B cell (primary cell): ENCODE data around the gene MYL11. TPM values are rescaled to one million over a fixed set of nuclear protein-coding genes. Genes with fewer than 3 reads are reported as not detected.

Experiments used
- ATAC-seq: fragments of 200-7000 bp; cut with Tn5 transposase; one replicate; pipeline ENCODE4 v1.10.0; 2021; ENCODE audit warnings: low read depth, mild to moderate bottlenecking, moderate number of reproducible peaks, moderate library complexity
- CTCF ChIA-PET: fragments of 350-600 bp; sonication (Branson Sonifier 250); formaldehyde crosslinking; loops from one replicate; lab custom pipeline; 2021; ENCODE audit warnings: antibody characterized with exemption, inconsistent platforms; lab: Charles Lee
- POLR2A ChIA-PET: fragments of 350-600 bp; sonication (Branson Sonifier 250); formaldehyde crosslinking; loops from one replicate; lab custom pipeline; 2021; ENCODE audit warnings: antibody characterized with exemption; lab: Charles Lee
- DNase-seq: peaks from one replicate; pipeline ENCODE4 v3.0.0; 2013
- H2AFZ ChIP-seq: 2 replicates; pipeline ENCODE4 v1.6.1; 2012; ENCODE audit warnings: mild to moderate bottlenecking, low read depth, low read length; ENCODE audit not compliant: insufficient read depth, poor library complexity, severe bottlenecking
- H3K27ac ChIP-seq, 2 donors: 1 replicate in 1 of 2; 2 replicates in 1 of 2; pipeline ENCODE4 v1.5.1; 2012 to 2013; ENCODE audit warnings: low read length in 2 of 2, mild to moderate bottlenecking in 2 of 2, moderate library complexity in 1 of 2
- H3K27me3 ChIP-seq, 4 experiments: fragments of 200-600 bp in 1 of 4; sonication (generic) in 1 of 4; replicated peaks in 1 of 4; 1 replicate in 2 of 4; 2 replicates in 2 of 4; pipeline versions ENCODE4 v1.6.1 to v1.7.0; 2013 to 2016; ENCODE audit warnings: low read length in 3 of 4, mild to moderate bottlenecking in 2 of 4, mixed read lengths in 1 of 4, moderate library complexity in 1 of 4; ENCODE audit not compliant: insufficient read depth in 4 of 4, control insufficient read depth in 3 of 4; ENCODE audit errors: control extremely low read depth in 1 of 4
- H3K36me3 ChIP-seq, 2 experiments: replicated peaks in 1 of 2; 1 replicate in 1 of 2; 2 replicates in 1 of 2; pipeline versions ENCODE4 v1.6.1 to v1.7.1; 2013; ENCODE audit warnings: low read length in 1 of 2; ENCODE audit not compliant: insufficient read depth in 2 of 2, control insufficient read depth in 1 of 2; ENCODE audit errors: control extremely low read depth in 1 of 2, extremely low read depth in 1 of 2
- H3K4me1 ChIP-seq, 2 donors: fragments of 200-600 bp in 1 of 2; sonication (generic) in 1 of 2; 1 replicate in 1 of 2; 2 replicates in 1 of 2; pipeline versions ENCODE4 v1.5.1 to v1.6.1; 2013 to 2017; ENCODE audit warnings: low read length in 2 of 2; ENCODE audit not compliant: control insufficient read depth in 2 of 2, insufficient read depth in 2 of 2
- H3K4me2 ChIP-seq: replicated peaks from 2 replicates; pipeline ENCODE3; 2012; ENCODE audit warnings: mild to moderate bottlenecking, low read depth, low read length; ENCODE audit not compliant: poor library complexity, severe bottlenecking
- H3K4me3 ChIP-seq, 5 experiments: fragments of 200-600 bp in 1 of 5; sonication (generic) in 1 of 5; 1 replicate in 3 of 5; 2 replicates in 2 of 5; pipeline versions ENCODE4 v1.5.1 to v1.7.0; 2011 to 2016; ENCODE audit warnings: low read length in 4 of 5, mild to moderate bottlenecking in 4 of 5, low read depth in 2 of 5, control low read depth in 1 of 5, moderate library complexity in 1 of 5; ENCODE audit not compliant: insufficient read depth in 1 of 5; ENCODE audit errors: control extremely low read depth in 1 of 5, extremely low read depth in 1 of 5
- H3K79me2 ChIP-seq: fragments of 200-600 bp; sonication (generic); one replicate; pipeline ENCODE4 v1.6.0; 2016; ENCODE audit warnings: low read length; ENCODE audit not compliant: control insufficient read depth, insufficient read depth
- H3K9ac ChIP-seq: fragments of 200-600 bp; sonication (generic); 2 replicates; pipeline ENCODE4 v1.6.1; 2017; ENCODE audit warnings: mild to moderate bottlenecking, low read length, moderate library complexity
- H3K9me3 ChIP-seq, 3 donors: one replicate each; pipeline versions ENCODE4 v1.6.1 to v1.7.1; 2013; ENCODE audit warnings: low read length in 2 of 3; ENCODE audit not compliant: control insufficient read depth in 2 of 3, insufficient read depth in 1 of 3; ENCODE audit errors: control extremely low read depth in 1 of 3
- H4K20me1 ChIP-seq: 2 replicates; pipeline ENCODE4 v1.6.0; 2012; ENCODE audit warnings: mild to moderate bottlenecking, low read length; ENCODE audit not compliant: insufficient read depth, control insufficient read depth, poor library complexity, severe bottlenecking
- H3K27ac Mint-ChIP-seq: one replicate; pipeline ENCODE4 v1.8.0; 2021; ENCODE audit warnings: mixed read lengths
- H3K27me3 Mint-ChIP-seq: one replicate; pipeline ENCODE4 v1.8.0; 2021; ENCODE audit warnings: mixed read lengths
- H3K4me1 Mint-ChIP-seq: one replicate; pipeline ENCODE4 v1.8.0; 2021; ENCODE audit warnings: mixed read lengths
- H3K4me3 Mint-ChIP-seq: one replicate; pipeline ENCODE4 v1.8.0; 2021; ENCODE audit warnings: mixed read lengths
- H3K9me3 Mint-ChIP-seq: one replicate; pipeline ENCODE4 v1.8.0; 2022; ENCODE audit warnings: mixed read lengths; ENCODE audit not compliant: insufficient read depth
- CTCF ChIP-seq: fragments of 200-600 bp; IDR thresholded peaks from one replicate; pipeline ENCODE4 v1.8.0; 2022; ENCODE audit warnings: antibody characterized with exemption, mild to moderate bottlenecking
- EZH2 ChIP-seq: IDR thresholded peaks from 2 replicates; pipeline ENCODE4 v1.6.1; 2012; ENCODE audit warnings: borderline replicate concordance, low read depth, mild to moderate bottlenecking, moderate library complexity, low read length; ENCODE audit not compliant: insufficient read depth, poor library complexity, severe bottlenecking
- WGBS: methylation state at CpG from one replicate; pipeline ENCODE4 v1.1.5; 2013; ENCODE audit warnings: missing lambda C conversion rate; ENCODE audit not compliant: insufficient coverage; 5-methylcytosine and 5-hydroxymethylcytosine counted together
- intact Hi-C: fragments of 100-400 bp; cut with micrococcal nuclease; formaldehyde crosslinking; loops from one replicate; pipeline ENCODE4 v1.10.0; 2022
- polyA plus RNA-seq: library from polyadenylated mRNA; depleted of rRNA; stranded (reverse); fragments of >200 nt; gene quantifications from 2 replicates; pipeline ENCODE4 v1.2.3, GENCODE V29; 2012
- total RNA-seq, 2 donors: library from RNA; stranded (reverse); fragments of 120-200 nt in 1 of 2; gene quantifications; 1 replicate in 1 of 2; 2 replicates in 1 of 2; pipeline versions ENCODE4 v1.2.3 to v1.2.4, GENCODE V29; 2013 to 2022

The MYL11 gene
- total and polyA plus RNA-seq, 2 donors (not counting 1 experiment from before 2014, with no cell fraction given) = 3.6 TPM; not detected in 1

GRCh38 chr16:30358990-30359870 is 15.4 kb upstream of the MYL11 start:
- H3K9ac ChIP-seq = no peak overlapping the region
- Mint-ChIP-seq H3K4me1 (peaks cover 16% of the 10 kb centered on the region), H3K27me3 (no peaks in the 10 kb centered on the region), H3K27ac (no peak overlapping the region), H3K9me3 (no peaks in the 10 kb centered on the region), H3K4me3 (no peak overlapping the region)
- H4K20me1 ChIP-seq = peaks cover 4% of the 10 kb centered on the region
- TF ChIP-seq EZH2 = no peak
- no peak for TF ChIP-seq CTCF
- 97% methylated on average over 26 of the region's 28 CpGs for WGBS
- intact Hi-C loops = no loop called here
- H3K27me3 ChIP-seq = no peaks in the 10 kb centered on the region
- H3K27ac ChIP-seq = no peak overlapping the region
- ChIA-PET POLR2A (no interaction called here), CTCF (interaction anchor here (0.6 kb wide), 2 partner anchors 10 to 526 kb away, joined by 4 to 6 read pairs; no protein-coding TSS in a partner anchor)
- H3K9me3 ChIP-seq = no peaks in the 10 kb centered on the region
- H3K4me3 ChIP-seq = no peak overlapping the region
- peaks cover 12 to 18% of the 10 kb centered on the region in 2 donors for H3K4me1 ChIP-seq
- ATAC-seq = no peak
- H2AFZ ChIP-seq = no peak overlapping the region
- peaks cover 42% of the 10 kb centered on the region for H3K79me2 ChIP-seq
- H3K4me2 ChIP-seq = no peak overlapping the region
- peaks cover 0 to 43% of the 10 kb centered on the region in 2 experiments for H3K36me3 ChIP-seq
- DNase-seq = peak; percentile 6

GRCh38 chr16:30359871-30360170 is 14.8 kb upstream of the MYL11 start:
- Mint-ChIP-seq H3K27ac (no peak overlapping the region), H3K9me3 (no peaks in the 10 kb centered on the region), H3K4me3 (no peak overlapping the region), H3K27me3 (no peaks in the 10 kb centered on the region), H3K4me1 (peaks cover 12% of the 10 kb centered on the region)
- peaks cover 5% of the 10 kb centered on the region for H4K20me1 ChIP-seq
- CTCF ChIA-PET = interaction anchor here (0.6 kb wide), 1 partner anchor 527 kb away, joined by 6 read pairs; no protein-coding TSS in a partner anchor
- no peaks in the 10 kb centered on the region for H3K27me3 ChIP-seq
- H2AFZ ChIP-seq = no peak overlapping the region
- peaks cover 42% of the 10 kb centered on the region for H3K79me2 ChIP-seq
- no peak overlapping the region for H3K9ac ChIP-seq
- no peak overlapping the region for H3K4me3 ChIP-seq
- ATAC-seq = no peak
- no peaks in the 10 kb centered on the region for H3K9me3 ChIP-seq
- intact Hi-C loops = no loop called here
- peaks cover 0 to 48% of the 10 kb centered on the region in 2 experiments for H3K36me3 ChIP-seq
- 100% methylated on average over 5 of the region's 6 CpGs for WGBS
- TF ChIP-seq EZH2 = no peak
- TF ChIP-seq CTCF = no peak
- H3K4me1 ChIP-seq = peaks cover 8 to 13% of the 10 kb centered on the region in 2 donors
- DNase-seq = peak; percentile 3
- no peak overlapping the region for H3K27ac ChIP-seq
- POLR2A ChIA-PET = no interaction called here
- H3K4me2 ChIP-seq = no peak overlapping the region
